ENCODE data around the gene KRT28. TPM values are rescaled to one million over a fixed set of nuclear protein-coding genes. Genes with fewer than 3 reads are reported as not detected.

Gene KRT28
- total and polyA plus RNA-seq, 2 donors from 2014 or later: not detected

DNA sequence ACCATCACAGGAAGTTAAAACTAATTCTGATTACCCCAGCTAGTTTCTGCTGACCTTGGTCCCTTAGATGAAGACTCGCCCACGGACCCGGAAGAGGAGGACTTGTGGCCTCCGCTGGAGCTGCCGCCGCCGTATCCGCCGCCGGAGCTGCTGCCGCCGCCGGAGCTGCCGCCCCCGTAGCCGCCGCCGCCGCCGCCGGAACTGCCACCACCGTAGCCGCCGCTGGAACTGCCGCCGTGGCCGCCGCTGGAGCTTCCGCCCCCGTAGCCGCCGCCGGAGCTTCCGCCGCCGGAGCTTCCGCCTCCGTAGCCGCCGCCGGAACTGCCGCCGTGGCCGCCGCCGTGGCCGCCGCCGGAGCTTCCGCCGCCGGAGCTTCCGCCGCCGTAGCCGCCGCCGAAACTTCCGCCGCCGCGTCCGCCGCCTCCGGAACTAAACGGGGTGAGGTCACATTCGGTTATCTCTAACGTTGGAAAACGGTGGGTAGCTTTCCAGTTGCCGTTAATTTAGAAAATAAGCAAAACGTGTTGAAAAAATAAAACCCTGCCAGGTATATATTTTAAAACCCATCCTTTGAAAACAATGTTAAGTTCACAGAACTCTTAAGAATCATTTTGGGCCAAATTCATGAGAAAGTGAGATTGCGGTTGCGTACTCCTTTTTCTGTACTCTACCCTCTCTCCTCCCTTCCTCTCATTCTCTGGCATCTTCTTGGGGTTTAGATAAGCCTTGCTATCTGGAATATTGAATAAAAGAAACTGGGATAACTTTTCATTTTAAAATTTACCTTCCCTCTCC is 19.2 kb upstream of the KRT28 start:
- DNase-seq (peak; percentile 87 to 94 (median 90)), FAIRE-seq (no peak)
- Histone ChIP-seq H3K9me3 (ENCODE audit: control insufficient read depth in 2 of 3, insufficient read depth in 1 of 3, low read length in 3 of 3) (no peaks in the 10 kb centered on the region), H3K9ac (ENCODE audit: low read length in 3 of 3) (peak overlapping the region; percentile 58 to 89 (median 69)), H3K27ac (ENCODE audit: low read depth in 2 of 2, low read length in 2 of 2) (peak overlapping the region; percentile 83 to 92), H3K36me3 (ENCODE audit: control insufficient read depth in 2 of 3, insufficient read depth in 3 of 3, low read length in 3 of 3) (peaks cover 0 to 2% (median 0%) of the 10 kb centered on the region in 3 donors), H3K4me1 (ENCODE audit: control insufficient read depth in 2 of 3, insufficient read depth in 2 of 3, low read depth in 1 of 3, low read length in 3 of 3) (peaks cover 0 to 4% (median 0%) of the 10 kb centered on the region in 3 donors), H3K27me3 (ENCODE audit: control insufficient read depth, insufficient read depth, low read length) (no peaks in the 10 kb centered on the region), H3K4me3 (ENCODE audit: low read length in 3 of 3) (peak overlapping the region; percentile 90 to 95 (median 95))
- TF ChIP-seq, protein P1, sequence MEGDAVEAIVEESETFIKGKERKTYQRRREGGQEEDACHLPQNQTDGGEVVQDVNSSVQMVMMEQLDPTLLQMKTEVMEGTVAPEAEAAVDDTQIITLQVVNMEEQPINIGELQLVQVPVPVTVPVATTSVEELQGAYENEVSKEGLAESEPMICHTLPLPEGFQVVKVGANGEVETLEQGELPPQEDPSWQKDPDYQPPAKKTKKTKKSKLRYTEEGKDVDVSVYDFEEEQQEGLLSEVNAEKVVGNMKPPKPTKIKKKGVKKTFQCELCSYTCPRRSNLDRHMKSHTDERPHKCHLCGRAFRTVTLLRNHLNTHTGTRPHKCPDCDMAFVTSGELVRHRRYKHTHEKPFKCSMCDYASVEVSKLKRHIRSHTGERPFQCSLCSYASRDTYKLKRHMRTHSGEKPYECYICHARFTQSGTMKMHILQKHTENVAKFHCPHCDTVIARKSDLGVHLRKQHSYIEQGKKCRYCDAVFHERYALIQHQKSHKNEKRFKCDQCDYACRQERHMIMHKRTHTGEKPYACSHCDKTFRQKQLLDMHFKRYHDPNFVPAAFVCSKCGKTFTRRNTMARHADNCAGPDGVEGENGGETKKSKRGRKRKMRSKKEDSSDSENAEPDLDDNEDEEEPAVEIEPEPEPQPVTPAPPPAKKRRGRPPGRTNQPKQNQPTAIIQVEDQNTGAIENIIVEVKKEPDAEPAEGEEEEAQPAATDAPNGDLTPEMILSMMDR (IDR thresholded peaks at IDR 0.05; ENCODE audit: borderline replicate concordance, extremely low read depth, insufficient read depth): no peak
- intact Hi-C loops (cut with DNase I): no loop called here

DNA sequence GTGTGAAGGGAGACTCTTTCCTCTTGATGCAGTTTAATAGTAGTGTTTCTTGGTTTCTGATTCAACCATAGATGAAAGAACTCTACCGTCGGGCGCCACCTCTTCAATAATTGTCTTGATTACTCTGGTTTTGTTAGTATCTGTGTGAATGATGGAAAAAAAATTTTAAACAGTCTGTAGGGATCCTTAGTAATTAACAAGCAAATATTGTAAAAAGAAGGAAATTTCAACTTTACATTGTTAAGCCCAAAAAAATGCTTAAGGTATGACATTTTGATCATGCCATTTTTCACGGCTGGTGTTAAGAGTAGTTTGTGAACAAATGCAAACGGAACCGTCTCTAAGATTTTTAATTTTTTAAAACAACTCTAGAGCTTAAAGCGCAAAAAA is 18.6 kb upstream of the KRT28 start:
- Histone ChIP-seq H3K27me3 (ENCODE audit: control insufficient read depth, insufficient read depth, low read length) (no peaks in the 10 kb centered on the region), H3K9me3 (ENCODE audit: control insufficient read depth in 2 of 3, insufficient read depth in 1 of 3, low read length in 3 of 3) (no peaks in the 10 kb centered on the region), H3K27ac (ENCODE audit: low read depth in 2 of 2, low read length in 2 of 2) (peak overlapping the region; percentile 83 to 92), H3K36me3 (ENCODE audit: control insufficient read depth in 2 of 3, insufficient read depth in 3 of 3, low read length in 3 of 3) (peaks cover 0 to 2% (median 0%) of the 10 kb centered on the region in 3 donors), H3K4me1 (ENCODE audit: control insufficient read depth in 2 of 3, insufficient read depth in 2 of 3, low read depth in 1 of 3, low read length in 3 of 3) (peaks cover 0 to 4% (median 0%) of the 10 kb centered on the region in 3 donors), H3K4me3 (ENCODE audit: low read length in 3 of 3) (peak overlapping the region; percentile 87 to 95 (median 90)), H3K9ac (ENCODE audit: low read length in 3 of 3) (peak overlapping the region; percentile 46 to 89 (median 58))
- FAIRE-seq: no peak
- TF ChIP-seq, protein P1 (IDR thresholded peaks at IDR 0.05; ENCODE audit: borderline replicate concordance, extremely low read depth, insufficient read depth): no peak
- no peak for DNase-seq
- intact Hi-C loops (cut with DNase I): no loop called here

DNA sequence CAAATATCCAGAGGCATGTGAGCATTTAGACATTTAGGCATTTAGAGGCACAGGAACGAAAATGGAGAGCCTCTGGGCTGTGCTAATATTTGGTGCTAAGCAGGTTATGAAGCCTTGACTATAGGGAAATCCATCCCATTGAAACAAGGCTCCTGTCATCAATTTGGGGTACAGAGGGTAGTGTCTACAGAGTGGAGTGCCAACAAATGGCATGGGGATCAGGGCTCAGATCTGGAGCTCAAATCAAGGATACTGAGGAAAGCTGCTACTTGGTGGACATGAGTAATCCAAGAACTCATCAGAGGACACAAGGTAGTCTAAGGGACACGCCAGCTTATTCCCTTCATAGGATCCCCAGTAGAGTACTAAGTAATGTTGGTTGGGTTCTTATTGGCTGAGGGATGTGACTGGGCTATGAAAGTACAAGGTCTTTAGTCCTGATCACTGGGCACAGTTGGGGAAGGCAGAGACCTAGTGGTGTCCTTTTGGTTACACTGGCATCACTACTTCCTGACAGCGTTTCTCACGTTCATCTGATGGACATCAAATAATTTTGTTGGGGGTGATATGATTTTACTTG is 17.4 kb upstream of the KRT28 start:
- H3K4me1 ChIP-seq (ENCODE audit: control insufficient read depth in 2 of 3, insufficient read depth in 2 of 3, low read depth in 1 of 3, low read length in 3 of 3): peaks cover 0 to 4% (median 0%) of the 10 kb centered on the region in 3 donors
- peaks cover 5% of the 10 kb centered on the region for H3K27me3 ChIP-seq (ENCODE audit: control insufficient read depth, insufficient read depth, low read length)
- H3K27ac ChIP-seq (ENCODE audit: low read depth in 2 of 2, low read length in 2 of 2): no peak overlapping the region
- H3K4me3 ChIP-seq (ENCODE audit: low read length in 3 of 3): no peak overlapping the region
- peaks cover 0 to 2% (median 0%) of the 10 kb centered on the region in 3 donors for H3K36me3 ChIP-seq (ENCODE audit: control insufficient read depth in 2 of 3, insufficient read depth in 3 of 3, low read length in 3 of 3)
- FAIRE-seq: no peak
- intact Hi-C loops (cut with DNase I): no loop called here
- H3K9ac ChIP-seq (ENCODE audit: low read length in 3 of 3): no peak overlapping the region
- no peaks in the 10 kb centered on the region for H3K9me3 ChIP-seq (ENCODE audit: control insufficient read depth in 2 of 3, insufficient read depth in 1 of 3, low read length in 3 of 3)
- no peak for DNase-seq
- TF ChIP-seq, protein P1 (IDR thresholded peaks at IDR 0.05; ENCODE audit: borderline replicate concordance, extremely low read depth, insufficient read depth): no peak

All from kidney (tissue), 14 donors.